B cell (primary cell): ENCODE data around the gene MARCKS. TPM values are rescaled to one million over a fixed set of nuclear protein-coding genes. Genes with fewer than 3 reads are reported as not detected.
A peak's percentile ranks its signal among the peaks of the same experiment; 100 is the strongest.

Source experiments
- ATAC-seq: fragments of 200-7000 bp; cut with Tn5 transposase; one replicate; pipeline ENCODE4 v1.10.0; 2021; ENCODE audit warnings: low read depth, mild to moderate bottlenecking, moderate number of reproducible peaks, moderate library complexity
- CTCF ChIA-PET: fragments of 350-600 bp; sonication (Branson Sonifier 250); formaldehyde crosslinking; loops from one replicate; lab custom pipeline; 2021; ENCODE audit warnings: antibody characterized with exemption, inconsistent platforms; lab: Charles Lee
- POLR2A ChIA-PET: fragments of 350-600 bp; sonication (Branson Sonifier 250); formaldehyde crosslinking; loops from one replicate; lab custom pipeline; 2021; ENCODE audit warnings: antibody characterized with exemption; lab: Charles Lee
- DNase-seq: peaks from one replicate; pipeline ENCODE4 v3.0.0; 2013
- H2AFZ ChIP-seq: 2 replicates; pipeline ENCODE4 v1.6.1; 2012; ENCODE audit warnings: mild to moderate bottlenecking, low read depth, low read length; ENCODE audit not compliant: insufficient read depth, poor library complexity, severe bottlenecking
- H3K27ac ChIP-seq, 2 donors: 1 replicate in 1 of 2; 2 replicates in 1 of 2; pipeline ENCODE4 v1.5.1; 2012 to 2013; ENCODE audit warnings: low read length in 2 of 2, mild to moderate bottlenecking in 2 of 2, moderate library complexity in 1 of 2
- H3K27me3 ChIP-seq, 4 experiments: fragments of 200-600 bp in 1 of 4; sonication (generic) in 1 of 4; replicated peaks in 1 of 4; 1 replicate in 2 of 4; 2 replicates in 2 of 4; pipeline versions ENCODE4 v1.6.1 to v1.7.0; 2013 to 2016; ENCODE audit warnings: low read length in 3 of 4, mild to moderate bottlenecking in 2 of 4, mixed read lengths in 1 of 4, moderate library complexity in 1 of 4; ENCODE audit not compliant: insufficient read depth in 4 of 4, control insufficient read depth in 3 of 4; ENCODE audit errors: control extremely low read depth in 1 of 4
- H3K36me3 ChIP-seq, 2 experiments: replicated peaks in 1 of 2; 1 replicate in 1 of 2; 2 replicates in 1 of 2; pipeline versions ENCODE4 v1.6.1 to v1.7.1; 2013; ENCODE audit warnings: low read length in 1 of 2; ENCODE audit not compliant: insufficient read depth in 2 of 2, control insufficient read depth in 1 of 2; ENCODE audit errors: control extremely low read depth in 1 of 2, extremely low read depth in 1 of 2
- H3K4me1 ChIP-seq, 2 donors: fragments of 200-600 bp in 1 of 2; sonication (generic) in 1 of 2; 1 replicate in 1 of 2; 2 replicates in 1 of 2; pipeline versions ENCODE4 v1.5.1 to v1.6.1; 2013 to 2017; ENCODE audit warnings: low read length in 2 of 2; ENCODE audit not compliant: control insufficient read depth in 2 of 2, insufficient read depth in 2 of 2
- H3K4me2 ChIP-seq: replicated peaks from 2 replicates; pipeline ENCODE3; 2012; ENCODE audit warnings: mild to moderate bottlenecking, low read depth, low read length; ENCODE audit not compliant: poor library complexity, severe bottlenecking
- H3K4me3 ChIP-seq, 5 experiments: fragments of 200-600 bp in 1 of 5; sonication (generic) in 1 of 5; 1 replicate in 3 of 5; 2 replicates in 2 of 5; pipeline versions ENCODE4 v1.5.1 to v1.7.0; 2011 to 2016; ENCODE audit warnings: low read length in 4 of 5, mild to moderate bottlenecking in 4 of 5, low read depth in 2 of 5, control low read depth in 1 of 5, moderate library complexity in 1 of 5; ENCODE audit not compliant: insufficient read depth in 1 of 5; ENCODE audit errors: control extremely low read depth in 1 of 5, extremely low read depth in 1 of 5
- H3K79me2 ChIP-seq: fragments of 200-600 bp; sonication (generic); one replicate; pipeline ENCODE4 v1.6.0; 2016; ENCODE audit warnings: low read length; ENCODE audit not compliant: control insufficient read depth, insufficient read depth
- H3K9ac ChIP-seq: fragments of 200-600 bp; sonication (generic); 2 replicates; pipeline ENCODE4 v1.6.1; 2017; ENCODE audit warnings: mild to moderate bottlenecking, low read length, moderate library complexity
- H3K9me3 ChIP-seq, 3 donors: one replicate each; pipeline versions ENCODE4 v1.6.1 to v1.7.1; 2013; ENCODE audit warnings: low read length in 2 of 3; ENCODE audit not compliant: control insufficient read depth in 2 of 3, insufficient read depth in 1 of 3; ENCODE audit errors: control extremely low read depth in 1 of 3
- H4K20me1 ChIP-seq: 2 replicates; pipeline ENCODE4 v1.6.0; 2012; ENCODE audit warnings: mild to moderate bottlenecking, low read length; ENCODE audit not compliant: insufficient read depth, control insufficient read depth, poor library complexity, severe bottlenecking
- H3K27ac Mint-ChIP-seq: one replicate; pipeline ENCODE4 v1.8.0; 2021; ENCODE audit warnings: mixed read lengths
- H3K27me3 Mint-ChIP-seq: one replicate; pipeline ENCODE4 v1.8.0; 2021; ENCODE audit warnings: mixed read lengths
- H3K4me1 Mint-ChIP-seq: one replicate; pipeline ENCODE4 v1.8.0; 2021; ENCODE audit warnings: mixed read lengths
- H3K4me3 Mint-ChIP-seq: one replicate; pipeline ENCODE4 v1.8.0; 2021; ENCODE audit warnings: mixed read lengths
- H3K9me3 Mint-ChIP-seq: one replicate; pipeline ENCODE4 v1.8.0; 2022; ENCODE audit warnings: mixed read lengths; ENCODE audit not compliant: insufficient read depth
- EZH2 ChIP-seq: IDR thresholded peaks from 2 replicates; pipeline ENCODE4 v1.6.1; 2012; ENCODE audit warnings: borderline replicate concordance, low read depth, mild to moderate bottlenecking, moderate library complexity, low read length; ENCODE audit not compliant: insufficient read depth, poor library complexity, severe bottlenecking
- WGBS: methylation state at CpG from one replicate; pipeline ENCODE4 v1.1.5; 2013; ENCODE audit warnings: missing lambda C conversion rate; ENCODE audit not compliant: insufficient coverage; 5-methylcytosine and 5-hydroxymethylcytosine counted together
- intact Hi-C: fragments of 100-400 bp; cut with micrococcal nuclease; formaldehyde crosslinking; loops from one replicate; pipeline ENCODE4 v1.10.0; 2022
- polyA plus RNA-seq: library from polyadenylated mRNA; depleted of rRNA; stranded (reverse); fragments of >200 nt; gene quantifications from 2 replicates; pipeline ENCODE4 v1.2.3, GENCODE V29; 2012
- total RNA-seq, 2 donors: library from RNA; stranded (reverse); fragments of 120-200 nt in 1 of 2; gene quantifications; 1 replicate in 1 of 2; 2 replicates in 1 of 2; pipeline versions ENCODE4 v1.2.3 to v1.2.4, GENCODE V29; 2013 to 2022
- TF ChIP-seq, protein P1 (sequence below): fragments of 200-600 bp; IDR thresholded peaks from one replicate; pipeline ENCODE4 v1.8.0; 2022; ENCODE audit warnings: antibody characterized with exemption, mild to moderate bottlenecking

Gene MARCKS
- total and polyA plus RNA-seq, 2 donors (not counting 1 experiment from before 2014, with no cell fraction given) = 15.4 to 58.6 TPM

DNA sequence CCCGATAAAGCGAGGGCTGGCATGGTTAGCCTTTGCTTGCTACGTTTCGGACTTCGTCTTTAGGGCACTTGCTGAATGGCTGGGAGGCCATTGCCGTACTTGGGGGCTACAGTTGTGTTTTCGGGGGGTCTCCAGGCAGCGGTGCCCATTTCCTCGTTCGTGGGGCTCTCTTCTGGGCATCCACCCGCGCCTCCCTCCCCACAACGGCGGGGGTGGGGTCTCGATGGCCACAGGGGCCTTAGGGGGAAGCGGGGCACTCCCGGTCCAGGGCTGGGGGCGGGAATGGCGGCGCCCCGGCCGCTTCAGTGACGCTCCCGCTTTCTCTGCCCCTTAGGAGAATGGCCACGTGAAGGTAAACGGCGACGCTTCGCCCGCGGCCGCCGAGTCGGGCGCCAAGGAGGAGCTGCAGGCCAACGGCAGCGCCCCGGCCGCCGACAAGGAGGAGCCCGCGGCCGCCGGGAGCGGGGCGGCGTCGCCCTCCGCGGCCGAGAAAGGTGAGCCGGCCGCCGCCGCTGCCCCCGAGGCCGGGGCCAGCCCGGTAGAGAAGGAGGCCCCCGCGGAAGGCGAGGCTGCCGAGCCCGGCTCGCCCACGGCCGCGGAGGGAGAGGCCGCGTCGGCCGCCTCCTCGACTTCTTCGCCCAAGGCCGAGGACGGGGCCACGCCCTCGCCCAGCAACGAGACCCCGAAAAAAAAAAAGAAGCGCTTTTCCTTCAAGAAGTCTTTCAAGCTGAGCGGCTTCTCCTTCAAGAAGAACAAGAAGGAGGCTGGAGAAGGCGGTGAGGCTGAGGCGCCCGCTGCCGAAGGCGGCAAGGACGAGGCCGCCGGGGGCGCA, 2.4 kb downstream of the MARCKS start:
- Mint-ChIP-seq H3K27ac (peak overlapping the region; percentile 85), H3K27me3 (no peaks in the 10 kb centered on the region), H3K9me3 (no peaks in the 10 kb centered on the region), H3K4me3 (peak overlapping the region; percentile 80), H3K4me1 (peaks cover 18% of the 10 kb centered on the region)
- Histone ChIP-seq H3K9ac (peak overlapping the region; percentile 99), H3K36me3 (peaks cover 3 to 14% of the 10 kb centered on the region in 2 experiments), H3K27me3 (no peaks in the 10 kb centered on the region), H3K27ac (peak overlapping the region; percentile 48 to 76), H4K20me1 (peaks cover 17% of the 10 kb centered on the region), H3K79me2 (peaks cover 36% of the 10 kb centered on the region), H3K9me3 (peaks cover 0 to 3% (median 0%) of the 10 kb centered on the region in 3 donors), H3K4me1 (peaks cover 12 to 34% of the 10 kb centered on the region in 2 donors), H3K4me3 (peak overlapping the region; percentile 46 to 100 (median 61)), H2AFZ (peak overlapping the region; percentile 27), H3K4me2 (peak overlapping the region; percentile 79)
- POLR2A ChIA-PET = interaction anchor here (0.5 to 1.4 kb wide), 7 partner anchors 11 to 1764 kb away, joined by 3 to 10 read pairs (median 4); no protein-coding TSS in a partner anchor
- TF ChIP-seq EZH2 = no peak
- TF ChIP-seq, protein P1, sequence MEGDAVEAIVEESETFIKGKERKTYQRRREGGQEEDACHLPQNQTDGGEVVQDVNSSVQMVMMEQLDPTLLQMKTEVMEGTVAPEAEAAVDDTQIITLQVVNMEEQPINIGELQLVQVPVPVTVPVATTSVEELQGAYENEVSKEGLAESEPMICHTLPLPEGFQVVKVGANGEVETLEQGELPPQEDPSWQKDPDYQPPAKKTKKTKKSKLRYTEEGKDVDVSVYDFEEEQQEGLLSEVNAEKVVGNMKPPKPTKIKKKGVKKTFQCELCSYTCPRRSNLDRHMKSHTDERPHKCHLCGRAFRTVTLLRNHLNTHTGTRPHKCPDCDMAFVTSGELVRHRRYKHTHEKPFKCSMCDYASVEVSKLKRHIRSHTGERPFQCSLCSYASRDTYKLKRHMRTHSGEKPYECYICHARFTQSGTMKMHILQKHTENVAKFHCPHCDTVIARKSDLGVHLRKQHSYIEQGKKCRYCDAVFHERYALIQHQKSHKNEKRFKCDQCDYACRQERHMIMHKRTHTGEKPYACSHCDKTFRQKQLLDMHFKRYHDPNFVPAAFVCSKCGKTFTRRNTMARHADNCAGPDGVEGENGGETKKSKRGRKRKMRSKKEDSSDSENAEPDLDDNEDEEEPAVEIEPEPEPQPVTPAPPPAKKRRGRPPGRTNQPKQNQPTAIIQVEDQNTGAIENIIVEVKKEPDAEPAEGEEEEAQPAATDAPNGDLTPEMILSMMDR = no peak
- intact Hi-C loops = loop anchor here (1.0 to 5.0 kb wide), 4 partner anchors 20 to 1817 kb away; no protein-coding TSS in a partner anchor
- 60% methylated on average over 75 of the region's 90 CpGs for WGBS
- CTCF ChIA-PET = interaction anchor here (0.6 to 4.0 kb wide), 52 partner anchors 11 to 1773 kb away, joined by 3 to 109 read pairs (median 5); partner anchors contain the start of genes FAM229B, HDAC2 and TUBE1
- ATAC-seq = no peak
- DNase-seq = peak; percentile 51
